Astrocyte of the cerebellum (primary cell): ENCODE measurements around the gene NEK11.

Experiments
- DNase-seq: peaks from one replicate; pipeline ENCODE4 v3.0.0-alpha.2; 2011; ENCODE audit warnings: low read depth
- H3K4me3 ChIP-seq: 2 replicates; pipeline ENCODE4 v1.5.1; 2011; ENCODE audit warnings: mild to moderate bottlenecking, low read depth, low read length, moderate library complexity
- in situ Hi-C: cut with HindIII; loops from 2 replicates; pipeline ENCODE4 v1.10.0; 2017; ENCODE audit warnings: low sequenced_read_pairs
- TF ChIP-seq, protein P1 (sequence below): IDR thresholded peaks from 2 replicates; pipeline ENCODE4 v1.5.1; 2012; ENCODE audit warnings: low read length, low read depth, moderate library complexity, mild to moderate bottlenecking; ENCODE audit errors: missing control alignments

Gene NEK11

DNA sequence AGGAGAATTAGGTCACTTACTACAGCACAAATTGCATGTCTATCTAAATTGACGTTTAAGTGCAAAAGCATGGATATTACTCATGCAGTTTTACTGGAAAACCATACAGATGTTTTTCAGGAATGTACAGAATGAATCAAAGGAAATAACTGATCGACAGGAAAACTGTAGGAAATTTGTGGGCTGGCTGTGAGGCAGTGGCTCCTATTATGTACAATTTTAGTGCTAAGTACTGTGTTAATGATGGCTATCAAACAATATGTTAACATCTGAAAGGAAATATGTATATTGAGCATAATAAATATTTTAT, 361.8 kb downstream of the NEK11 start:
- TF ChIP-seq, protein P1, sequence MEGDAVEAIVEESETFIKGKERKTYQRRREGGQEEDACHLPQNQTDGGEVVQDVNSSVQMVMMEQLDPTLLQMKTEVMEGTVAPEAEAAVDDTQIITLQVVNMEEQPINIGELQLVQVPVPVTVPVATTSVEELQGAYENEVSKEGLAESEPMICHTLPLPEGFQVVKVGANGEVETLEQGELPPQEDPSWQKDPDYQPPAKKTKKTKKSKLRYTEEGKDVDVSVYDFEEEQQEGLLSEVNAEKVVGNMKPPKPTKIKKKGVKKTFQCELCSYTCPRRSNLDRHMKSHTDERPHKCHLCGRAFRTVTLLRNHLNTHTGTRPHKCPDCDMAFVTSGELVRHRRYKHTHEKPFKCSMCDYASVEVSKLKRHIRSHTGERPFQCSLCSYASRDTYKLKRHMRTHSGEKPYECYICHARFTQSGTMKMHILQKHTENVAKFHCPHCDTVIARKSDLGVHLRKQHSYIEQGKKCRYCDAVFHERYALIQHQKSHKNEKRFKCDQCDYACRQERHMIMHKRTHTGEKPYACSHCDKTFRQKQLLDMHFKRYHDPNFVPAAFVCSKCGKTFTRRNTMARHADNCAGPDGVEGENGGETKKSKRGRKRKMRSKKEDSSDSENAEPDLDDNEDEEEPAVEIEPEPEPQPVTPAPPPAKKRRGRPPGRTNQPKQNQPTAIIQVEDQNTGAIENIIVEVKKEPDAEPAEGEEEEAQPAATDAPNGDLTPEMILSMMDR = no peak
- DNase-seq = no peak
- H3K4me3 ChIP-seq = no peak overlapping the region
- in situ Hi-C loops = no loop called here

DNA sequence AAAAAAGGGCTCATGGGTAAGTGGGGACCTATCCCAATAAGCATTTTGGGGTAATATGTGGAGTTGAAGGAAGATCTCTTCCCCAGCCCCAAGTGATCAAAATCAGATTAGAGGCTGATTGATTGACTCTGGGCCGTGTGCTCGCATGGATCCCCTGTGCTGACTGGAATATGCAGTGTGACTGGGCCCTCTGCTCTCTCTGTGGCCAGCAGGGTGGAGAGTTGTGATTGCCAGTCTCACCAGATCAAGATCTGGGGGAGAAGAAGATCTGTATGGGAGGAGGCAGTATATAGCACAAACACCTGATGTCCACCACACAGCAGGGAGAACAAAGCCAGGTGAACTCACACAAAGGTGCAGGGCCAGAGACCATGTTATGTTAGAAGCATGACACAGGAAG, 363.7 kb downstream of the NEK11 start:
- no peak for DNase-seq
- in situ Hi-C loops = no loop called here
- TF ChIP-seq, protein P1 = no peak
- H3K4me3 ChIP-seq = no peak overlapping the region

DNA sequence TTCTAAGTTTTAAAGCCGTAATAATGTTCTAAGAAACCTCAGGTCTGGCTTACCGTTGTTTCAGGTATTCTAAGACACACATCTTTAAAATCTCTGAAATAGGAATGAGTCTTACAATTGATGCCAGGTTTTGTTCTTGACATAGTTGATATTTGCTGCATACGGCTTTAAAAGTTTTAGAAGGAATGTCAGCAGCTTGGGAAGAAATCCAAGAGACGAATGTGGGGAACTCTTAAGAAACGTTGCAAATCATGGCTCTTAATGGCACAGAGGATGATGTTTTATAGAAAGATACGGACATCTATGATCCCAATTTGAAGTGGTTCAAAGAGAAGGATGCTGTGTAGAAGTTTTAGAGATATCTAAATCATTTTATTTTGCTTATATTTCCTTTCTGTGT, 366.4 kb downstream of the NEK11 start:
- TF ChIP-seq, protein P1 = no peak
- in situ Hi-C loops = no loop called here
- no peak for DNase-seq
- no peak overlapping the region for H3K4me3 ChIP-seq

DNA sequence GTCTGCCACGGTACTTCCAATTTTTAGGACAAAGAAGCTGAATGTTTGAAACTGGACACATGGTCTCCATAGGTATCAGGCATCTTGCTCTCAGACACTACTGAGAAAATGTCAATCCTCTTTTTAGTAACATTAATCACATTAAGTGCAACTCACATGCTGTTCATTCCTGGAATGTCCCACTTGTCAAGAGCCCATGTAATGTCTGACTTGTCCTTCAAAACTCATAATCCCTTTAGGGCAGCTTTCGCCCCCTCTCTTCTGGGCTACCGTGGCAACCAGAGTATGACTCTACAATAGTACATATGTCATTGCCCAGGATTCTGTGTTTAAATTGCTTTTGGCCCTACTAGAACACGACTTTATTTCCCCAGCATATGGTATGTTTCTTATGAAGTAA, 367.2 kb downstream of the NEK11 start:
- no peak overlapping the region for H3K4me3 ChIP-seq
- no peak for DNase-seq
- TF ChIP-seq, protein P1 = no peak
- in situ Hi-C loops = no loop called here

DNA sequence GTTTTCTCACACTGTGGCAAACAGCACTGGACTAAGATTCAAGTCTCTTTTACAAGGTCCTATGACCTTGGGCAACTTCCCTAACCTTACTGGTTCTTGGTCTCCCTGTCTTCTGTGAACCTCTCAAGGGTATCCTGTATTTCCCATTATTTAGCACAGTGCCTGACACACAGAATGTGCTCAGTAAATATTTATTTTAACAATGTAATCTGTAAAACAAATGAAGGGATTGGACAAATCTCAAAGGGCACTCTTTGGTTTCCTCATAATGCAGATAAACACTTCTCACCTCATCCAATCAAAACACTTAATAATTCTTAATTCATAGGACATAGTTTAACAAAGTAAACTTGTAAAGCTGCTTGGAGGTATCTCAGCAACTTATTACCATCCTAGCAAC, 367.7 kb downstream of the NEK11 start:
- DNase-seq = no peak
- H3K4me3 ChIP-seq = no peak overlapping the region
- TF ChIP-seq, protein P1 = no peak
- in situ Hi-C loops = no loop called here

DNA sequence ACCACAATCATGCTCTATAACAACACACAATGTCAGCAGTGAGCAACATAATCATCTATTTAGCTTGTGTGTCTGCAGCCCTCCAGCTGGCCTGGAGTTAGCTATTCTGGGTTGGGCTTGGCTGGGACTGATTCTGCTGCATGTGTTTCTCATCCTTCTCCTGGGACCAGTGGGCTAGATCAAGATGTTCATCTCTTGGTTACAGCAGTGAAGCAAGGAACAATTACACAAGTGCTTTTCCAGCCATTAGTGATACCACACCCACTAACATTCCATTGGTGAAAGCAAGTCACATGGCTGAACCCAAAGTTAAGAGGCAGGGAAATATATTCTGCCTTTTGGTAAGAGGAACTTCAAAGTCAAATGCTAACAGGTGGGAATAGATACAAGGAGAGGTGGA, 369.5 kb downstream of the NEK11 start:
- in situ Hi-C loops = no loop called here
- TF ChIP-seq, protein P1 = no peak
- no peak overlapping the region for H3K4me3 ChIP-seq
- no peak for DNase-seq

DNA sequence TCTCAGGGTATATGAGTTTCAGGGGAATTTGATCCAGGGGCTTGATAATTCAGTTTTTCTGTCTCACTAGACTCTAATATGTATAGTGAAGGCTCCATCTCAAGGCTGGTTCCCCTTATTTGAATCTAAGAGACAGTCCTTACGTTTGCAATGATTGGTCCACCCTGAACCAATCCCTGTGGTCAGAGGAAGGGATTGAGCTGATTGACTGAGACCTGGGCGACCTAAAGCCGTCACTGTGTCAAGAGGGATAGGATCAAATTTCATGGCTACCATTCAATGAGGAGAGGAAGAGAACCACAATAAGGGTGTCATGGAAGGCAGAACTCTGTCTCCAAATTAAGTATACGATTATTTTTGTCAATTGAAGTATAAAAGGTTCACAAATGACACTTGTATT, 371.2 kb downstream of the NEK11 start:
- TF ChIP-seq, protein P1 = no peak

More for the DNA sequence above, 371.2 kb downstream of the NEK11 start:
- H3K4me3 ChIP-seq = no peak overlapping the region
- in situ Hi-C loops = no loop called here
- no peak for DNase-seq
